Globus pallidus (tissue), 1 donor: Measurements from ENCODE around the gene ATL3.
"Not testable (repeated sequence)": the region's sequence is repeated elsewhere in the genome, so short reads cannot be mapped to it uniquely, and the experiment has no call there.

Experiments
- DNase-seq: peaks from one replicate; pipeline ENCODE4 v3.0.0-alpha.2; 2015; ENCODE audit warnings: low spot score

The ATL3 gene

GRCh38 chr11:63621071-63621470 lies 50.1 kb downstream of the ATL3 start:
- DNase-seq: no peak

GRCh38 chr11:63619967-63620366 lies 51.2 kb downstream of the ATL3 start:
- no peak for DNase-seq

GRCh38 chr11:63617686-63618085 lies 53.5 kb downstream of the ATL3 start:
- DNase-seq: not testable (repeated sequence)

GRCh38 chr11:63616953-63617352 lies 54.2 kb downstream of the ATL3 start:
- no peak for DNase-seq

GRCh38 chr11:63614136-63614671 lies 57.0 kb downstream of the ATL3 start, which contains the start of gene PLAAT3:
Gene PLAAT3 (minus strand): TSS chr11:63614433. CDS start chr11:63614014, 419 bp downstream.
- peak; percentile 86 for DNase-seq

GRCh38 chr11:63613517-63614135 lies 57.5 kb downstream of the ATL3 start:
- DNase-seq: peak; percentile 91

GRCh38 chr11:63612181-63612580 lies 59.0 kb downstream of the ATL3 start:
- DNase-seq: no peak

- no peak for DNase-seq
Observed at GRCh38 chr11:63611395-63611747, 59.8 kb downstream of the ATL3 start.

GRCh38 chr11:63610604-63611394 lies 60.4 kb downstream of the ATL3 start:
- DNase-seq: peak; percentile 62

GRCh38 chr11:63609971-63610580 lies 61.1 kb downstream of the ATL3 start:
- no peak for DNase-seq

GRCh38 chr11:63609536-63609935 lies 61.6 kb downstream of the ATL3 start:
- peak; percentile 78 for DNase-seq

GRCh38 chr11:63608353-63609345 lies 62.5 kb downstream of the ATL3 start:
- no peak for DNase-seq

GRCh38 chr11:63603180-63603518 lies 68.0 kb downstream of the ATL3 start:
- peak; percentile 96 for DNase-seq

GRCh38 chr11:63602290-63603179 lies 68.6 kb downstream of the ATL3 start:
- DNase-seq: not testable (repeated sequence)

- peak; percentile 82 for DNase-seq
Observed at GRCh38 chr11:63599211-63600122, 71.7 kb downstream of the ATL3 start.

- no peak for DNase-seq
Observed at GRCh38 chr11:63598556-63598955, 72.6 kb downstream of the ATL3 start.

- no peak for DNase-seq
Observed at GRCh38 chr11:63595296-63595695, 75.9 kb downstream of the ATL3 start.

GRCh38 chr11:63592975-63593395 lies 78.2 kb downstream of the ATL3 start:
- peak; percentile 72 for DNase-seq

GRCh38 chr11:63590024-63590788 lies 81.0 kb downstream of the ATL3 start:
- DNase-seq: no peak
